Measurements from ENCODE around the gene KRT6C. TPM values are rescaled to one million over a fixed set of nuclear protein-coding genes. Genes with fewer than 3 reads are reported as not detected.

The KRT6C gene
- total RNA-seq, 5 donors from 2014 or later (not counting 1 experiment from before 2014, with no cell fraction given), result not detected

DNA sequence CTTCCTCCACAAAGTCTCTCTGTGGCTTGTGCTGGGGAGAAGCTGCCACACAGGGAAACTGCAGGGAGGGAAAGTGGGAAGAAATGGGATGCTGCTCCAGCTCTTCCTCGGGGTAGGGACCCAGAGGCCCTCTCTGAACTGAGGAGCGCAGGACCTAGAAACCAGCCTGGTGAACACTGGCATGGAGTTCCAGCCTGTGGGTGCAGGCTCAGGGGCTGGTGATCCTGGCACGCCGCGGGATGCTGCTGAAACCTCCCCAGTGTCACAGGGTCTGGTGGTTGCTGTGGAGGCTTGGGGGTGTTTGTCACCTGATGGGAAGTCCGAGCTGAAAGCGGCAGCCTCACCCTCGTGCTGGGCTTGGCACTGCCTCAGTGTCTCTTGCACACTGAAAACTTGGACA is 34.2 kb downstream of the KRT6C start:
- Mint-ChIP-seq H3K27ac (no peak overlapping the region), H3K27me3 (peaks cover 44 to 49% of the 10 kb centered on the region in 2 donors)
- CTCF ChIA-PET, result interaction anchor here in 1 of 2 donors (1.1 kb wide), 1 partner anchor 14 kb away, joined by 3 read pairs; no protein-coding TSS in a partner anchor

DNA sequence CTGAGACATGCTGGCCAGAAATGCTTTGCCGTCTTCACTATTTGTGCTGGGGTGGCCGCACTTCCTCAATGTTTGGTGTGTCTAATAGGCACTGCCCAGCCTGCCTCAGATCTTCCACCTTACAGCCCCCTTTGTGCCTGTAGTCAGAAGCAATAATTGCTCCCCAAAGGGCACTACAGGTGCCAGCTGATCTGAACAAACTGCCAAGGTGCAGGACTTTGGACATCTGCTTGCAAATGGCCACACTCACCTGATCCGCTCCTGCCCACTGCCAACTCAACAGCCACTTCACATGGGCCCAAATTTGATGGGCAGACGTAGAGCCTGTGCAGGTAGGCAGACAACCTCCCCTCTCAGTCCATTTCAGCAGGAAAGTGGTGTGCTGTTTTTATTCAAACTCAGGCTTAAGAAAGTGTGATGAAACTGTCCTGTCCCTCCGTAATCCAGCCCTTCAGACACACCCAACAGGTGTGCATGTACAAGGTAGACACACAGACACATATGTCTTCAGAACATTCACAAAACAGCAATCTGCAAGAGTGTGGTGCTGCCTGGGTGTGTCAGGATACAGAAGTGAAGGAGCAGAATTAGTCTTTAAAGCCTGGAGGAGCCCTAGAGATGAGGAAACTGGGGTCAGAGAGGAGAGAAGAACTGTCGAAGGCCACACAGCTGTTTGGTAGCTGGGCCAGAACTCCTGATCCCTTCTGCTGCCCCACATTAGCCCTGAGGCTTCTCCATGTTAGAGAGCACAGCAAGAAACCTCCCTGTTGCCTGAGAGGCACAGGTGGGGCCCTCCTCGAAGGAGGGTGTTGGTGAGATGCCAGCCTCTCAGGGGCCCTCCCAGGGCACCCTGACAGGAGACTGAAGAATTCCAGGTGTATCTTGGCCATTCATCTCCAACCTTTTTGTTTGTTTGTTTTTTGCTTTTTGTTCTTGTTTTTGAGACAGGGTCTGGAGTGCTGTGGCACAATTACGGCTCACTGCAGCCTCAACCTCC is 35.0 kb downstream of the KRT6C start:
- Mint-ChIP-seq H3K4me3 (no peak overlapping the region), H3K36me3 (no peaks in the 10 kb centered on the region), H3K9me3 (no peaks in the 10 kb centered on the region), H3K27me3 (peaks cover 40 to 49% of the 10 kb centered on the region in 2 donors), H3K4me1 (no peaks in the 10 kb centered on the region), H3K27ac (no peak overlapping the region)
- ChIA-PET CTCF (interaction anchor here in 1 of 2 donors (1.1 kb wide), 1 partner anchor 15 kb away, joined by 3 read pairs; no protein-coding TSS in a partner anchor), POLR2A (no interaction called here)
- ATAC-seq (replicated peaks in 1 of 4) (no peak), DNase-seq (no peak)
- H3K4me1 ChIP-seq (ENCODE audit: control insufficient read depth in 1 of 2, extremely low read depth in 1 of 2, insufficient read depth in 2 of 2, low read length in 2 of 2), result no peaks in the 10 kb centered on the region
- H3K27ac ChIP-seq (ENCODE audit: low read length), result no peak overlapping the region
- no peak overlapping the region for H3K4me3 ChIP-seq (ENCODE audit: control insufficient read depth in 1 of 2, extremely low read depth in 1 of 2, low read length in 1 of 2)
- H3K9me3 ChIP-seq, result no peaks in the 10 kb centered on the region
- H3K27me3 ChIP-seq (replicated peaks in 1 of 2; ENCODE audit: control insufficient read depth in 2 of 2, extremely low read depth in 1 of 2, insufficient read depth in 2 of 2, low read length in 1 of 2), result peaks cover 10 to 40% of the 10 kb centered on the region in 2 experiments
- WGBS (ENCODE audit: insufficient coverage), result 65% methylated on average over 4 of the region's 8 CpGs
- H3K36me3 ChIP-seq (ENCODE audit: control insufficient read depth in 2 of 2, extremely low read depth in 1 of 2, insufficient read depth in 1 of 2, low read length in 1 of 2), result no peaks in the 10 kb centered on the region

More for the DNA sequence above, 34.2 kb downstream of the KRT6C start:
- H3K4me3 ChIP-seq (ENCODE audit: control insufficient read depth in 1 of 2, extremely low read depth in 1 of 2, low read length in 1 of 2), result no peak overlapping the region
- POLR2A ChIA-PET, result no interaction called here
- H3K27ac ChIP-seq (ENCODE audit: low read length), result no peak overlapping the region
- no peaks in the 10 kb centered on the region for H3K4me1 ChIP-seq (ENCODE audit: control insufficient read depth in 1 of 2, extremely low read depth in 1 of 2, insufficient read depth in 2 of 2, low read length in 2 of 2)
- H3K27me3 ChIP-seq (replicated peaks in 1 of 2; ENCODE audit: control insufficient read depth in 2 of 2, extremely low read depth in 1 of 2, insufficient read depth in 2 of 2, low read length in 1 of 2), result peaks cover 10 to 40% of the 10 kb centered on the region in 2 experiments
- H3K4me3 Mint-ChIP-seq, result no peak overlapping the region
- 69% methylated on average over 7 of the region's 8 CpGs for WGBS (ENCODE audit: insufficient coverage)
- no peaks in the 10 kb centered on the region for H3K9me3 Mint-ChIP-seq
- ATAC-seq (replicated peaks in 1 of 4), result no peak
- no peak for DNase-seq
- no peaks in the 10 kb centered on the region for H3K4me1 Mint-ChIP-seq
- no peaks in the 10 kb centered on the region for H3K36me3 ChIP-seq (ENCODE audit: control insufficient read depth in 2 of 2, extremely low read depth in 1 of 2, insufficient read depth in 1 of 2, low read length in 1 of 2)
- H3K9me3 ChIP-seq, result no peaks in the 10 kb centered on the region
- no peaks in the 10 kb centered on the region for H3K36me3 Mint-ChIP-seq

DNA sequence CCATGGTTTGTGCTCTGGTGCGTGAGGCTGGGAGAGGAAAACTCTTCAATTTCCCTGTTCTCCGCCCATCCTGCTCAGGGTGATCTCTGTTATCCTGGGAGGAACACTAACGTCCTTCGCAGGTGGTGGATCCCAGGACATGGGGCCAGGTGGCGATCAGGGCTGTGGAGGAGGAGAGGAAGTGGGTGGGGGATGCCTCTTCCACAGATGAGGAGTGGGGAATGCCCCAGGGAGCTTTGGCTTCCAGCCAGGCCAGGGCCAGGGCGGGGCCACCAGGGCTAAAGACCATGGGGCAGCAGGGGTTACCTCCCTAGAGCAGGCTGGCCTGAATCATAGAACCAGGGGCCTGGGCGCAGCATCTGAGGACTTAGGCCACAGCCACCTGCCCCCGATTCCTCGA is 36.1 kb downstream of the KRT6C start:
- no peak for DNase-seq
- Mint-ChIP-seq H3K27ac (no peak overlapping the region), H3K27me3 (peaks cover 38 to 46% of the 10 kb centered on the region in 2 donors), H3K36me3 (no peaks in the 10 kb centered on the region), H3K9me3 (no peaks in the 10 kb centered on the region), H3K4me3 (no peak overlapping the region), H3K4me1 (no peaks in the 10 kb centered on the region)
- no peaks in the 10 kb centered on the region for H3K36me3 ChIP-seq (ENCODE audit: control insufficient read depth in 2 of 2, extremely low read depth in 1 of 2, insufficient read depth in 1 of 2, low read length in 1 of 2)
- 78% methylated on average over 5 of the region's 9 CpGs for WGBS (ENCODE audit: insufficient coverage)
- H3K27ac ChIP-seq (ENCODE audit: low read length), result no peak overlapping the region
- H3K27me3 ChIP-seq (replicated peaks in 1 of 2; ENCODE audit: control insufficient read depth in 2 of 2, extremely low read depth in 1 of 2, insufficient read depth in 2 of 2, low read length in 1 of 2), result peaks cover 6 to 42% of the 10 kb centered on the region in 2 experiments
- H3K4me3 ChIP-seq (ENCODE audit: control insufficient read depth in 1 of 2, extremely low read depth in 1 of 2, low read length in 1 of 2), result no peak overlapping the region
- H3K4me1 ChIP-seq (ENCODE audit: control insufficient read depth in 1 of 2, extremely low read depth in 1 of 2, insufficient read depth in 2 of 2, low read length in 2 of 2), result no peaks in the 10 kb centered on the region
- H3K9me3 ChIP-seq, result no peaks in the 10 kb centered on the region
- ChIA-PET POLR2A (no interaction called here), CTCF (no interaction called here)
- ATAC-seq (replicated peaks in 1 of 4), result no peak

DNA sequence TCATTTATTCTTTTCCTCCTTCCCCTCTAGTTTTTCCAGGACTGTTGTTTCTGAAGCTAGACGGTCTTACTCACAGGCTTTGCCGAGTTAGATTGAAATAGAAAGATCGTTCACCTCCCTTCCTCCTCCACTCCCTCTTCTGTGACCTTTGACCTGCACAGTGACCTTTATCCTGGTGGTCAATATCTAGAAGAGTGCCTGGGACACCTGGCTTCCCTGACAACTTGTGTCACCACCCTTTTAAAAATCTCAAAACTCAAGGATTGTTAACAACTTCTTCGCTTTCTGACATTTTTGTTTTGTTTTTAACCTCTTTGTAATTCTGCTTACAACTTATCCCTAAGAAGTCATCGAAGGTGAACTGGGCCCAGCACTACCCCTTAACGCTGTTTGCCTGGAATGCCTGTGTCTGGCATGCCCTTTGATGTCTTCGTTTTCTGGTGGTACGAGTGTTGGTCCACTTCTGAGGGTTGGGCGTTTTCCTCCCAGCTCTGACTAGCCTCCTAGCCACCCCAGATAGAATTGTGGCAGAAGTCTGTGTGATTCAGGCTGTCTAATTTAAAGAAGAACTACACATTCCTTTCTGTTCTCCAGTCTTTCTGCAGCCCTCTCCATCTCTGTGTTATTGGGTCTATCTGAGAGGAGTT is 36.7 kb downstream of the KRT6C start:
- H3K27ac Mint-ChIP-seq, result no peak overlapping the region
- H3K36me3 ChIP-seq (ENCODE audit: control insufficient read depth in 2 of 2, extremely low read depth in 1 of 2, insufficient read depth in 1 of 2, low read length in 1 of 2), result no peaks in the 10 kb centered on the region
- no peak overlapping the region for H3K27ac ChIP-seq (ENCODE audit: low read length)
- ATAC-seq (replicated peaks in 1 of 4) (no peak), DNase-seq (no peak)
- no peaks in the 10 kb centered on the region for H3K4me1 Mint-ChIP-seq
- WGBS (ENCODE audit: insufficient coverage), result 67% methylated on average over 3 of the region's 9 CpGs
- no peaks in the 10 kb centered on the region for H3K4me1 ChIP-seq (ENCODE audit: control insufficient read depth in 1 of 2, extremely low read depth in 1 of 2, insufficient read depth in 2 of 2, low read length in 2 of 2)
- ChIA-PET POLR2A (no interaction called here), CTCF (no interaction called here)
- no peaks in the 10 kb centered on the region for H3K36me3 Mint-ChIP-seq
- H3K9me3 ChIP-seq, result no peaks in the 10 kb centered on the region
- H3K4me3 ChIP-seq (ENCODE audit: control insufficient read depth in 1 of 2, extremely low read depth in 1 of 2, low read length in 1 of 2), result no peak overlapping the region
- H3K4me3 Mint-ChIP-seq, result no peak overlapping the region
- H3K27me3 ChIP-seq (replicated peaks in 1 of 2; ENCODE audit: control insufficient read depth in 2 of 2, extremely low read depth in 1 of 2, insufficient read depth in 2 of 2, low read length in 1 of 2), result peaks cover 2 to 42% of the 10 kb centered on the region in 2 experiments
- H3K27me3 Mint-ChIP-seq, result peaks cover 36 to 44% of the 10 kb centered on the region in 2 donors
- no peaks in the 10 kb centered on the region for H3K9me3 Mint-ChIP-seq

DNA sequence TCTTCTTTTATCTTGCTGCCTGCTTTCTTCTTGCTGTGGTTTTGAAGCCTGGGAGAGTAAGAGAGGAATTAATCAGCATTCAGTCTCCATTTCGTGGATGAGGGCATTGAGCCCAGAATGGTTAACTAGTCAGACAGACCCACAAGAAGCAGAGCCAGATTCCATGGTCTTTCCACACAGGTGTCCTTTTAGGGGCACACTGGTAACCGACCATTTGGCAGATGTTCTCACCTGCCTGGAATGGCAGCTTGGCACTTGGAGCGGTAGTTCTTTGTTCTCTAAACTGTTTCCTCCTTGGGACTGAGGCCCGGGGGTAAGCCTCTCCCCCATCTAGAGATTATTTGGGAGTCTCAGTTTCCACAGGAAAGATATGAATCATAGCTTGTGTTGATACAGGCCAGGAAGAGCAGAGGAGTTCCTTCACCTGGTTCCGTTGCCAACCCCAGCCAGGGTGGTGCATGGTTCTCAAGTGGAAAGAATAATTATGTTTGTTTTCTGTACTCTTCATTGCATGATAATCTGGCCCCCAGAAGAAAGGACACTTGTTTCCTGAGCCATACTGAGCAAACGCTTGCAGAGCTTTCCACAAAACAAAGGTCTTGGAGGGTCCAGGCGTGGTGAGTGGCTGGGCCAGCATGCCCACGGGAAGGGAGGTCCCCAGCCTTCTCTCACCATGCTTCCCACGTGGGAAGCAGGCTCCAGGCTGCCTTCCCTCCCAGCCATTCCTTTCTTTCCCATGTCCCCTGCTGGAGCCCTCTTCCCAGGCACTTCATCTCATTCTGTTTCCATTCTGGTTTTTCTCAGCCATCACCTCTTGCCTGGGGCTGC is 37.4 kb downstream of the KRT6C start:
- Mint-ChIP-seq H3K36me3 (no peaks in the 10 kb centered on the region), H3K4me3 (no peak overlapping the region), H3K9me3 (no peaks in the 10 kb centered on the region), H3K4me1 (no peaks in the 10 kb centered on the region), H3K27me3 (peaks cover 34 to 48% of the 10 kb centered on the region in 2 donors), H3K27ac (no peak overlapping the region)
- H3K27me3 ChIP-seq (replicated peaks in 1 of 2; ENCODE audit: control insufficient read depth in 2 of 2, extremely low read depth in 1 of 2, insufficient read depth in 2 of 2, low read length in 1 of 2), result peaks cover 2 to 39% of the 10 kb centered on the region in 2 experiments
- 45% methylated on average over 6 of the region's 9 CpGs for WGBS (ENCODE audit: insufficient coverage)
- CTCF ChIA-PET, result no interaction called here
- ATAC-seq (replicated peaks in 1 of 4) (no peak), DNase-seq (no peak)
- H3K4me3 ChIP-seq (ENCODE audit: control insufficient read depth in 1 of 2, extremely low read depth in 1 of 2, low read length in 1 of 2), result no peak overlapping the region
- H3K27ac ChIP-seq (ENCODE audit: low read length), result no peak overlapping the region
- H3K4me1 ChIP-seq (ENCODE audit: control insufficient read depth in 1 of 2, extremely low read depth in 1 of 2, insufficient read depth in 2 of 2, low read length in 2 of 2), result no peaks in the 10 kb centered on the region
- POLR2A ChIA-PET, result no interaction called here
- no peaks in the 10 kb centered on the region for H3K36me3 ChIP-seq (ENCODE audit: control insufficient read depth in 2 of 2, extremely low read depth in 1 of 2, insufficient read depth in 1 of 2, low read length in 1 of 2)
- no peaks in the 10 kb centered on the region for H3K9me3 ChIP-seq

DNA sequence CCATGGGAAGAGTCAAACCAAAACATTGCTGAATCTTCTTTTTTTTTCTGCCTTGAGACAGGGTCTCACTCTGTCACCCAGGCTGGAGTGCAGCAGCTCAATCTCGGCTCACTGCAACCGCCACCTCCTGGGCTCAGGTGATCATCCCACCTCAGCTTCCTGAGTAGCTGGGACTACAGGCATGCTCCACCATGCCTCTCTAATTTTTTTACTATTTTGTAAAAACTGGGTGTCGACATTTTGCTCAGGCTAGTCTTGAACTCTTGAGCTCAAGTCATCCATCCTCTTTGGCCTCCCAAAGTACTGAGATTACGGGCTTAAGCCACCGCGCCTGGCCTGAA is 38.0 kb downstream of the KRT6C start:
- Mint-ChIP-seq H3K27ac (no peak overlapping the region), H3K27me3 (peaks cover 34 to 50% of the 10 kb centered on the region in 2 donors), H3K4me3 (no peak overlapping the region), H3K9me3 (no peaks in the 10 kb centered on the region), H3K36me3 (no peaks in the 10 kb centered on the region), H3K4me1 (no peaks in the 10 kb centered on the region)
- ATAC-seq (replicated peaks in 1 of 4), result no peak
- CTCF ChIA-PET, result no interaction called here
- Histone ChIP-seq H3K36me3 (ENCODE audit: control insufficient read depth in 2 of 2, extremely low read depth in 1 of 2, insufficient read depth in 1 of 2, low read length in 1 of 2) (no peaks in the 10 kb centered on the region), H3K27me3 (replicated peaks in 1 of 2; ENCODE audit: control insufficient read depth in 2 of 2, extremely low read depth in 1 of 2, insufficient read depth in 2 of 2, low read length in 1 of 2) (peaks cover 2 to 36% of the 10 kb centered on the region in 2 experiments), H3K27ac (ENCODE audit: low read length) (no peak overlapping the region), H3K9me3 (no peaks in the 10 kb centered on the region), H3K4me1 (ENCODE audit: control insufficient read depth in 1 of 2, extremely low read depth in 1 of 2, insufficient read depth in 2 of 2, low read length in 2 of 2) (no peaks in the 10 kb centered on the region), H3K4me3 (ENCODE audit: control insufficient read depth in 1 of 2, extremely low read depth in 1 of 2, low read length in 1 of 2) (no peak overlapping the region)
- POLR2A ChIA-PET, result no interaction called here
- WGBS (ENCODE audit: insufficient coverage), result 86% methylated on average over 2 of the region's 6 CpGs
- no peak for DNase-seq
